Adrenal gland (tissue), 5 donors: ENCODE measurements around the gene PTPN18.

Source experiments
- POLR2A ChIP-seq, 2 donors: fragments of 450-650 bp; IDR thresholded peaks; one replicate each; pipeline ENCODE4 v1.6.1; 2017; ENCODE audit warnings: antibody characterized with exemption in 2 of 2, mild to moderate bottlenecking in 2 of 2, moderate library complexity in 1 of 2
- TF ChIP-seq, protein P1 (sequence below), 6 experiments: fragments of 450-650 bp in 4 of 6; fragments of 200-600 bp in 2 of 6; sonication (generic) in 1 of 6; IDR thresholded peaks; 1 replicate in 5 of 6; 2 replicates in 1 of 6; pipeline versions ENCODE4 v1.5.1 to v1.8.0; 2016 to 2021; ENCODE audit warnings: antibody characterized with exemption in 6 of 6, mild to moderate bottlenecking in 2 of 6, moderate library complexity in 1 of 6
- donor health status: DM: no; HTN: no; CAD: no.

DNA sequence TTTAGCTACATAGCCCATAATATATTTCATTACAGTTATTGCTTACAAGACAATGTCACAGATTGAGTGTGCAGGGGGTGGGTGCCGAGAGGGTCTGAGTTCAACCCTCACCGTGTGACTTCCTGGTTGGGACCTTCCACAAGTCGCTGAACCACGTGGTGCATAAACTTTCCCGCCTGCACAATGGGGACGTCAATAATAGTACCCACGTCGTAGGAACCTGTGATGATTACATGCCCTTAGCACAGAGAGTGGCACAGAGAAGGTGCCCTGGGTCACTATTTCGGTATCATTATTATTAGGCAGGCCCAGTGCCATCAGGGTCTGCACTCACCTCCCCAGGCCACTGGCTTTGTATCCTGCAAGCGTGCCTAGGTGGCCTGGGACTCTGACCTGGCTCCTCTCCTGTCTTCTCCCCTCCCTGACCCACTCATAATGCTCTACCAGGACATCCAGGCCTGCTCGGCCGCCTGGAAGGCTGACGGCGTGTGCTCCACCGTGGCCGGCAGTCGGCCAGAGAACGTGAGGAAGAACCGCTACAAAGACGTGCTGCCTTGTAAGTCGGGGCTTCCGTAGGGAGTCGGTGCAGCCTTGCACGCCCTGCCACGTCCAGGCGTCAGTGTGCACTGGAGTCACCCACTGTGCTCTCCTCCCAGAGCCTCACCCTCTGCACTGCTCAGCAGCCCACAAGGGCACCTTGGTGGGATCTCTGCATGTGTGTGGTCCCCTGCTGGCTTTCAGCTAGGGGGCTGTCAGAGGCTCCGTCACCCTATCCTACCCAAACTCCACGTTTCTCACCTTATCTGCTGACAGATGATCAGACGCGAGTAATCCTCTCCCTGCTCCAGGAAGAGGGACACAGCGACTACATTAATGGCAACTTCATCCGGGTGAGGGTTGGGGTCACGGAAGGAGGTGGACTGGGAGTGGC is 2.8 kb downstream of the PTPN18 start:
- no peak for TF ChIP-seq POLR2A (IDR thresholded peaks at IDR 0.05)
- TF ChIP-seq, protein P1, sequence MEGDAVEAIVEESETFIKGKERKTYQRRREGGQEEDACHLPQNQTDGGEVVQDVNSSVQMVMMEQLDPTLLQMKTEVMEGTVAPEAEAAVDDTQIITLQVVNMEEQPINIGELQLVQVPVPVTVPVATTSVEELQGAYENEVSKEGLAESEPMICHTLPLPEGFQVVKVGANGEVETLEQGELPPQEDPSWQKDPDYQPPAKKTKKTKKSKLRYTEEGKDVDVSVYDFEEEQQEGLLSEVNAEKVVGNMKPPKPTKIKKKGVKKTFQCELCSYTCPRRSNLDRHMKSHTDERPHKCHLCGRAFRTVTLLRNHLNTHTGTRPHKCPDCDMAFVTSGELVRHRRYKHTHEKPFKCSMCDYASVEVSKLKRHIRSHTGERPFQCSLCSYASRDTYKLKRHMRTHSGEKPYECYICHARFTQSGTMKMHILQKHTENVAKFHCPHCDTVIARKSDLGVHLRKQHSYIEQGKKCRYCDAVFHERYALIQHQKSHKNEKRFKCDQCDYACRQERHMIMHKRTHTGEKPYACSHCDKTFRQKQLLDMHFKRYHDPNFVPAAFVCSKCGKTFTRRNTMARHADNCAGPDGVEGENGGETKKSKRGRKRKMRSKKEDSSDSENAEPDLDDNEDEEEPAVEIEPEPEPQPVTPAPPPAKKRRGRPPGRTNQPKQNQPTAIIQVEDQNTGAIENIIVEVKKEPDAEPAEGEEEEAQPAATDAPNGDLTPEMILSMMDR (IDR thresholded peaks at IDR 0.05) = no peak
